Measurements from ENCODE around the gene EFR3B.
"Not testable (repeated sequence)": the region's sequence is repeated elsewhere in the genome, so short reads cannot be mapped to it uniquely, and the experiment has no call there.

The EFR3B gene

GRCh38 chr2:25115249-25115883, 73.5 kb downstream of the EFR3B start:
- no peak for DNase-seq

- DNase-seq, result peak; percentile 28
Observed at GRCh38 chr2:25115902-25116301, 74.0 kb downstream of the EFR3B start.

- DNase-seq, result no peak
Observed at GRCh38 chr2:25116956-25117355, 75.1 kb downstream of the EFR3B start.

- no peak for DNase-seq
Observed at GRCh38 chr2:25119263-25119662, 77.4 kb downstream of the EFR3B start.

GRCh38 chr2:25122367-25122766, 80.5 kb downstream of the EFR3B start:
- no peak for DNase-seq

- DNase-seq, result no peak
Observed at GRCh38 chr2:25123682-25124081, 81.8 kb downstream of the EFR3B start.

- no peak for DNase-seq
Observed at GRCh38 chr2:25125189-25125588, 83.3 kb downstream of the EFR3B start.

- no peak for DNase-seq
Observed at GRCh38 chr2:25125976-25126375, 84.1 kb downstream of the EFR3B start.

- DNase-seq, result not testable (repeated sequence)
Observed at GRCh38 chr2:25127071-25127470, 85.2 kb downstream of the EFR3B start.

GRCh38 chr2:25127646-25128045, 85.8 kb downstream of the EFR3B start:
- DNase-seq, result no peak

GRCh38 chr2:25129901-25130520, 88.1 kb downstream of the EFR3B start:
- DNase-seq, result no peak

GRCh38 chr2:25131253-25131566, 89.3 kb downstream of the EFR3B start:
- DNase-seq, result no peak

GRCh38 chr2:25131567-25132298, 89.9 kb downstream of the EFR3B start:
- DNase-seq, result no peak

GRCh38 chr2:25132299-25132635, 90.4 kb downstream of the EFR3B start:
- DNase-seq, result no peak

- no peak for DNase-seq
Observed at GRCh38 chr2:25132693-25133092, 90.8 kb downstream of the EFR3B start.

GRCh38 chr2:25140535-25140934, 98.7 kb downstream of the EFR3B start:
- not testable (repeated sequence) for DNase-seq

- DNase-seq, result no peak
Observed at GRCh38 chr2:25141120-25141519, 99.2 kb downstream of the EFR3B start.

GRCh38 chr2:25145803-25146202, 103.9 kb downstream of the EFR3B start:
- DNase-seq, result no peak

GRCh38 chr2:25146896-25147295, 105.0 kb downstream of the EFR3B start:
- no peak for DNase-seq

GRCh38 chr2:25149646-25150045, 107.8 kb downstream of the EFR3B start:
- no peak for DNase-seq

- not testable (repeated sequence) for DNase-seq
Observed at GRCh38 chr2:25150993-25151392, 109.1 kb downstream of the EFR3B start.

- no peak for DNase-seq
Observed at GRCh38 chr2:25151718-25152117, 109.8 kb downstream of the EFR3B start.

GRCh38 chr2:25155401-25155800, 113.5 kb downstream of the EFR3B start:
- no peak for DNase-seq

- no peak for DNase-seq
Observed at GRCh38 chr2:25158096-25158852, 116.4 kb downstream of the EFR3B start.

Measured in EL (cell line).